SU-DHL-6 (cell line): ENCODE measurements around the gene AGRP.
"Not testable (repeated sequence)": the region's sequence is repeated elsewhere in the genome, so short reads cannot be mapped to it uniquely, and the experiment has no call there.

Source experiments
- H2AFZ ChIP-seq: fragments of 200-600 bp; sonication (generic); 2 replicates; pipeline ENCODE4 v1.6.1; 2014; ENCODE audit warnings: low read depth, mild to moderate bottlenecking, moderate library complexity, mixed read lengths, antibody characterized with exemption, low read length; ENCODE audit not compliant: severe bottlenecking
- H3F3A ChIP-seq: fragments of 200-600 bp; shearing (Covaris generic); 2 replicates; pipeline ENCODE4 v1.6.0; 2016; ENCODE audit warnings: antibody characterized with exemption, mild to moderate bottlenecking; ENCODE audit not compliant: insufficient read depth
- H3K27ac ChIP-seq: fragments of 200-600 bp; sonication (generic); 2 replicates; pipeline ENCODE4 v1.5.1; 2016; ENCODE audit warnings: low read depth, mild to moderate bottlenecking, low read length, moderate library complexity, mixed read lengths
- H3K27me3 ChIP-seq: fragments of 200-600 bp; sonication (generic), shearing (Covaris generic); 2 replicates; pipeline ENCODE4 v1.6.0; 2014; ENCODE audit warnings: mild to moderate bottlenecking, low read length
- H3K36me3 ChIP-seq: fragments of 200-600 bp; sonication (generic); 2 replicates; pipeline ENCODE4 v1.6.1; 2014; ENCODE audit warnings: mild to moderate bottlenecking, low read length, mixed read lengths
- H3K4me2 ChIP-seq: fragments of 300-600, 200-600 bp; shearing (Covaris generic), sonication (generic); 2 replicates; pipeline ENCODE4 v1.6.0; 2014; ENCODE audit warnings: low read length, low read depth, mild to moderate bottlenecking; ENCODE audit not compliant: poor library complexity, severe bottlenecking
- H3K4me3 ChIP-seq: fragments of 200-600 bp; sonication (generic); 2 replicates; pipeline ENCODE4 v1.5.1; 2014; ENCODE audit warnings: antibody characterized with exemption, low read length, mild to moderate bottlenecking, mixed read lengths; ENCODE audit not compliant: insufficient read depth, poor library complexity, severe bottlenecking
- H3K79me2 ChIP-seq: fragments of 200-600 bp; sonication (generic); 2 replicates; pipeline ENCODE4 v1.6.1; 2014; ENCODE audit warnings: mild to moderate bottlenecking, low read length, moderate library complexity; ENCODE audit not compliant: insufficient read depth
- H3K9ac ChIP-seq: fragments of 200-600 bp; sonication (generic); 2 replicates; pipeline ENCODE4 v1.7.0; 2014; ENCODE audit warnings: mild to moderate bottlenecking, low read length
- H3K9me2 ChIP-seq: fragments of 200-600 bp; sonication (generic); replicated peaks from 2 replicates; pipeline ENCODE4 v1.6.1; 2014; ENCODE audit warnings: low read length; ENCODE audit not compliant: insufficient read depth
- H3K9me3 ChIP-seq: fragments of 200-600 bp; sonication (generic); 2 replicates; pipeline ENCODE4 v1.6.1; 2014; ENCODE audit warnings: low read length, mixed read lengths; ENCODE audit not compliant: insufficient read depth
- H4K20me1 ChIP-seq: fragments of 200-600 bp; sonication (generic); 2 replicates; pipeline ENCODE4 v1.6.1; 2014; ENCODE audit warnings: low read depth, mild to moderate bottlenecking, antibody characterized with exemption, low read length, moderate library complexity, mixed read lengths
- CTCF ChIP-seq: fragments of 200-600 bp; sonication (generic); IDR thresholded peaks from one replicate; pipeline ENCODE4 v1.5.1; 2017; ENCODE audit warnings: antibody characterized with exemption, mild to moderate bottlenecking, low read length, moderate library complexity; ENCODE audit not compliant: insufficient read depth, poor library complexity, severe bottlenecking
- EZH2phosphoT487 ChIP-seq: fragments of 200-600 bp; sonication (generic), shearing (Covaris generic); conservative IDR thresholded peaks from 2 replicates; pipeline ENCODE4 v1.6.1; 2018; ENCODE audit warnings: mild to moderate bottlenecking, antibody characterized with exemption, low read length, moderate library complexity, mixed read lengths

AGRP gene

GRCh38 chr16:67517155-67517445, 33.8 kb upstream of the AGRP start:
- H3K9me3 ChIP-seq = no peaks in the 10 kb centered on the region
- H3K4me2 ChIP-seq = no peak overlapping the region
- H3K9me2 ChIP-seq = no peaks in the 10 kb centered on the region
- H3K4me3 ChIP-seq = no peak overlapping the region
- no peak overlapping the region for H2AFZ ChIP-seq
- no peaks in the 10 kb centered on the region for H3K27me3 ChIP-seq
- no peaks in the 10 kb centered on the region for H3K36me3 ChIP-seq
- no peak for TF ChIP-seq CTCF
- TF ChIP-seq EZH2phosphoT487 = no peak
- no peaks in the 10 kb centered on the region for H3K79me2 ChIP-seq
- no peak overlapping the region for H3K9ac ChIP-seq
- H3F3A ChIP-seq = no peaks in the 10 kb centered on the region
- H3K27ac ChIP-seq = no peak overlapping the region
- H4K20me1 ChIP-seq = no peaks in the 10 kb centered on the region

- H4K20me1 ChIP-seq = no peaks in the 10 kb centered on the region
- no peaks in the 10 kb centered on the region for H3K36me3 ChIP-seq
- no peaks in the 10 kb centered on the region for H3K9me2 ChIP-seq
- no peak overlapping the region for H2AFZ ChIP-seq
- H3K79me2 ChIP-seq = no peaks in the 10 kb centered on the region
- no peak overlapping the region for H3K27ac ChIP-seq
- H3F3A ChIP-seq = no peaks in the 10 kb centered on the region
- H3K9me3 ChIP-seq = no peaks in the 10 kb centered on the region
- no peak overlapping the region for H3K4me2 ChIP-seq
- no peak overlapping the region for H3K4me3 ChIP-seq
- no peak for TF ChIP-seq EZH2phosphoT487
- TF ChIP-seq CTCF = no peak
- H3K9ac ChIP-seq = no peak overlapping the region
- H3K27me3 ChIP-seq = no peaks in the 10 kb centered on the region
Observed at GRCh38 chr16:67516296-67517154, 33.2 kb upstream of the AGRP start.

GRCh38 chr16:67514382-67514828, 31.1 kb upstream of the AGRP start:
- no peaks in the 10 kb centered on the region for H3K9me3 ChIP-seq
- H3K79me2 ChIP-seq = no peaks in the 10 kb centered on the region
- H3K27ac ChIP-seq = no peak overlapping the region
- H2AFZ ChIP-seq = peak overlapping the region; percentile 95
- no peaks in the 10 kb centered on the region for H3F3A ChIP-seq
- no peak overlapping the region for H3K9ac ChIP-seq
- no peaks in the 10 kb centered on the region for H3K9me2 ChIP-seq
- no peak overlapping the region for H3K4me3 ChIP-seq
- no peaks in the 10 kb centered on the region for H4K20me1 ChIP-seq
- peak overlapping the region; percentile 25 for H3K4me2 ChIP-seq
- H3K27me3 ChIP-seq = no peaks in the 10 kb centered on the region
- no peaks in the 10 kb centered on the region for H3K36me3 ChIP-seq
- TF ChIP-seq CTCF (peak; percentile 49), EZH2phosphoT487 (no peak)

GRCh38 chr16:67513892-67514291, 30.5 kb upstream of the AGRP start:
- not testable (repeated sequence) for H2AFZ ChIP-seq, H3F3A ChIP-seq, H3K27me3 ChIP-seq, H3K36me3 ChIP-seq, H3K4me3 ChIP-seq, H3K9ac ChIP-seq, H3K27ac ChIP-seq, H3K9me3 ChIP-seq, H3K9me2 ChIP-seq, H4K20me1 ChIP-seq, H3K79me2 ChIP-seq
- peak overlapping the region; percentile 25 for H3K4me2 ChIP-seq
